ENCODE results near the gene DACT1. TPM values are rescaled to one million over a fixed set of nuclear protein-coding genes. Genes with fewer than 3 reads are reported as not detected.

The DACT1 gene
- total and polyA plus RNA-seq, 8 donors = 0.29 to 28.9 (median 7.7) TPM

GRCh38 chr14:58646479-58646878, 8.7 kb downstream of the DACT1 start:
- H3K9me3 ChIP-seq = no peaks in the 10 kb centered on the region
- H3K4me1 ChIP-seq = no peaks in the 10 kb centered on the region
- H3K27me3 ChIP-seq = no peaks in the 10 kb centered on the region
- no peak overlapping the region for H3K27ac ChIP-seq
- TF ChIP-seq POLR2A (IDR thresholded peaks at IDR 0.05) (no peak), EP300 (IDR thresholded peaks at IDR 0.05) (no peak), CTCF (IDR thresholded peaks at IDR 0.05) (no peak), POLR2AphosphoS5 (IDR thresholded peaks at IDR 0.05) (no peak)
- peaks cover 6 to 55% (median 41%) of the 10 kb centered on the region in 4 donors for H3K36me3 ChIP-seq
- 93 to 96% (median 95%) methylated on average over 31 to 34 of the region's 34 CpGs for WGBS, 5 donors
- no peak overlapping the region for H3K4me3 ChIP-seq
- DNase-seq = no peak
- intact Hi-C loops (cut with DNase I; ENCODE audit: low total_unique reads) = no loop called here

GRCh38 chr14:58647777-58648176, 10.0 kb downstream of the DACT1 start:
- no peak for TF ChIP-seq CTCF (IDR thresholded peaks at IDR 0.05)
- H3K27me3 ChIP-seq = no peaks in the 10 kb centered on the region
- no peak for DNase-seq
- peaks cover 6 to 42% (median 31%) of the 10 kb centered on the region in 4 donors for H3K36me3 ChIP-seq
- intact Hi-C loops (cut with DNase I; ENCODE audit: low total_unique reads) = no loop called here
- H3K9me3 ChIP-seq = no peaks in the 10 kb centered on the region
- no peaks in the 10 kb centered on the region for H3K4me1 ChIP-seq
- WGBS, 5 donors = 78 to 88% (median 83%) methylated on average over 4 of the region's 4 CpGs
- no peak overlapping the region for H3K4me3 ChIP-seq
- H3K27ac ChIP-seq = no peak overlapping the region

DNA sequence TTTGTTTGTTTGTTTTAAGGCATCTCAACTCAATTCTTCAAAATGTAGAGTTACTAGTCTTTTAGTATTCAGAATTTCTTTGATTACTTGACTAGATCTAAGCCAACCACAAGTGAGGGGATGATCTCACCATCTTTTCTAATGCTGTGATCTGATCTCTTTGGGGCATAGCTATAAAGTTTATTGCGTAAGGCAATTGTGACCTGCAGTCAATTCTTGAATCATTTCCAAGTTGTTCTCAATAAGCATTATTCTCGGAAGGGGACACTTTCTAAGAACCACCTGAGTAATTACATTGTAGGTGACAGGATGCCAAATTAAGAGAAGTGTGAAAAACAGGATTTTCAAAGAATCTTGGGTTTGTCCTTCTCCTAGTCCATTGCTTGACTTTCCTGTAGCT, 13.1 kb downstream of the DACT1 start:
- H3K4me3 ChIP-seq = no peak overlapping the region
- intact Hi-C loops (cut with DNase I; ENCODE audit: low total_unique reads) = no loop called here
- no peak overlapping the region for H3K27ac ChIP-seq
- TF ChIP-seq POLR2A (IDR thresholded peaks at IDR 0.05) = no peak
- no peak for TF ChIP-seq CTCF (IDR thresholded peaks at IDR 0.05)
- no peak for TF ChIP-seq POLR2AphosphoS5 (IDR thresholded peaks at IDR 0.05)
- no peak for TF ChIP-seq EP300 (IDR thresholded peaks at IDR 0.05)
- DNase-seq = no peak
- no peaks in the 10 kb centered on the region for H3K9me3 ChIP-seq
- H3K36me3 ChIP-seq = peaks cover 3 to 15% (median 13%) of the 10 kb centered on the region in 4 donors
- no peaks in the 10 kb centered on the region for H3K27me3 ChIP-seq
- 79 to 94% (median 90%) methylated on average over 2 of the region's 2 CpGs for WGBS, 5 donors
- no peaks in the 10 kb centered on the region for H3K4me1 ChIP-seq

DNA sequence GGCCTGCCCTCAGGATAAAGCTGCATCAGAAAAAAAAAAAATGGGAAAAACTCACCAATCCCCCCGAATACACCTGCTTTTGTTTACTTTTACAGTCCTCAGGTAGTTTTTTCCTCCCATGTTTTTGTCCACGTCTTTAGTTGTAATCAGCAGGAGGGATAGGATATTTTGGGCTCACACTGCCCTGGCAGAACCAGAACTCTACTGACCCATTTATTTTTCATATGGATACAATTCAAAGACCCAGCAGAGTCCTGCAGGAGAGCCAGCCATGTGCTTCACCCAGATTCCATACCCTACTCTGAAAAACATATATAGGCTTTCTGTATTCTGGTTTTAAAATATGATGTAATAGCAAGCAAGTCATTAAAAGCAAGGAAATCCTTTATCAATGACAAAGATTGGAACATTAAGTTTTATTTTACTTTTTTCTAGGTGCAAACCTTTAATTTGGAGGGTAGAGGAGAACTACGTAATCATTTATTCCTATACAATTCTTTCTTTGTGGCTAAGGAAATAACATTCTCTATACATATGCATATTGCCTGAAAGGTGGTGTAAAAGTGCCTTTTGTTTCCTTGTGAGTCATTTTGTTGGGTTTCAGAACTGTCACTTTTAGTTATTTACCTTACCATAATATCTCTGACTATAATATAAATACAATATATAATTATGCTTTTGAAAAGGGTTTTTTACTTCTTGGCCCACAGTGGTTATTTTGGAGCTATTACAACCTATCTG, 19.1 kb downstream of the DACT1 start:
- no peaks in the 10 kb centered on the region for H3K9me3 ChIP-seq
- TF ChIP-seq CTCF (IDR thresholded peaks at IDR 0.05) = no peak
- TF ChIP-seq EP300 (IDR thresholded peaks at IDR 0.05) = no peak
- no peak for TF ChIP-seq POLR2A (IDR thresholded peaks at IDR 0.05)
- TF ChIP-seq POLR2AphosphoS5 (IDR thresholded peaks at IDR 0.05) = no peak
- H3K36me3 ChIP-seq = no peaks in the 10 kb centered on the region
- peaks cover 0 to 4% (median 0%) of the 10 kb centered on the region in 4 donors for H3K4me1 ChIP-seq
- H3K27ac ChIP-seq = no peak overlapping the region
- WGBS, 5 donors = 62 to 78% (median 70%) methylated on average over 3 of the region's 3 CpGs
- H3K4me3 ChIP-seq = no peak overlapping the region
- intact Hi-C loops (cut with DNase I; ENCODE audit: low total_unique reads) = no loop called here
- DNase-seq = no peak
- no peaks in the 10 kb centered on the region for H3K27me3 ChIP-seq
